ENCODE data around the gene ARHGEF19.

DNA sequence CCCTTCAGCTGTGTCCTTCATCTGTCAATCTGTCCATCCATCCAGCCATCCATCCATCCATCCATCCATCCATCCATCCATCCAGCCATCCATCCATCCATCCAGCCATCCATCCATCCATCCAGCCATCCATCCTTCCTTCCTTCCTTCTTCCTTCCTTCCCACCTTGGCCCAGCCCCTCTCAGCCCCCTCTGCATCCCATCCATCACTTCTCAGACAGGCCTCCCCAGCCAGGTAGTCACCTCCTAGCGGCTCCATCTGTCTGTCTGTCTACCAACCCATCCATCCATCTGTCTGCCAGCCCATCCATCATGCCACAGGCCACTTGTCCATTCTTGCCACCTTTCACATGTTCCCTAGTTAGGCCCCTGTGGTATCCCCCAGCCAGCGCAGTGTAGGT lies 46.3 kb downstream of the ARHGEF19 start:
- TF ChIP-seq, protein P1, sequence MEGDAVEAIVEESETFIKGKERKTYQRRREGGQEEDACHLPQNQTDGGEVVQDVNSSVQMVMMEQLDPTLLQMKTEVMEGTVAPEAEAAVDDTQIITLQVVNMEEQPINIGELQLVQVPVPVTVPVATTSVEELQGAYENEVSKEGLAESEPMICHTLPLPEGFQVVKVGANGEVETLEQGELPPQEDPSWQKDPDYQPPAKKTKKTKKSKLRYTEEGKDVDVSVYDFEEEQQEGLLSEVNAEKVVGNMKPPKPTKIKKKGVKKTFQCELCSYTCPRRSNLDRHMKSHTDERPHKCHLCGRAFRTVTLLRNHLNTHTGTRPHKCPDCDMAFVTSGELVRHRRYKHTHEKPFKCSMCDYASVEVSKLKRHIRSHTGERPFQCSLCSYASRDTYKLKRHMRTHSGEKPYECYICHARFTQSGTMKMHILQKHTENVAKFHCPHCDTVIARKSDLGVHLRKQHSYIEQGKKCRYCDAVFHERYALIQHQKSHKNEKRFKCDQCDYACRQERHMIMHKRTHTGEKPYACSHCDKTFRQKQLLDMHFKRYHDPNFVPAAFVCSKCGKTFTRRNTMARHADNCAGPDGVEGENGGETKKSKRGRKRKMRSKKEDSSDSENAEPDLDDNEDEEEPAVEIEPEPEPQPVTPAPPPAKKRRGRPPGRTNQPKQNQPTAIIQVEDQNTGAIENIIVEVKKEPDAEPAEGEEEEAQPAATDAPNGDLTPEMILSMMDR (conservative IDR thresholded peaks at IDR 0.05): no peak
- no peak for TF ChIP-seq EZH2 (IDR thresholded peaks at IDR 0.05; ENCODE audit: low read depth)
